ENCODE measurements around the gene NEK6.

NEK6 gene

DNA sequence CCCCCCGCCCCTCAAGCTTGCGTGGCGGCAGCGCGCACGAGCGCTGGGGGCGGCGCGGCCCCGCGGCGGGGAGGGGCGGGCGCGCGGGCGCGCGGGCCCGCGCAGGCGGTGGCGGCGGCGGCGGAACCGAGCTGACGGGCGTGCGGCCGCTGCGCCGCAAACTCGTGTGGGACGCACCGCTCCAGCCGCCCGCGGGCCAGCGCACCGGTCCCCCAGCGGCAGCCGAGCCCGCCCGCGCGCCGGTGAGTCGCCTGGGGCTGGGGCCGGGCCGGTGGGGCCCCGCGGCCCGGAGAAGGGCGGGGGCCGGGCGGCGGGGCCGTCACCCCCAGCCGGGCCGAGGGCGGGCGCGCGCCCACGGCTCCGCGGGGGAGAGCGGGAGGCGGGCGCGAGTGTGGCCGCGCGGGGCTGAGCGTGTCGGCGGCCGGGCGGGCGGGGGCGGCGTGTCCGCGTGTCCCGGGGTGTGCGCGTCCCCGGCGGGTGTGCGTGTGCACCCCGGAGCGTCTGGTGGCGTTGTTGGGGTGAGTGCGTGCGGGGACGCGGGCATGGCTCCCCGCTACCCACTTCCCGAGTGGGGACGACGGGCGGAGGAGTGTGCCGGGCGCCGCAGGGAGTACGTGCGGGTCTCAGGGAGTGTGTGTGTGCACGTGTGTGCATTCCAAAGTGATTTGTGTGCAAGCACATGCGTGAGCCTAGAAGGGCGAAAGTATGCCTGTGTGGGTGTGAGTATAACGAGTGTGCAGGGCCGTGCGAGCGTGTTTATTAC, at the start of gene NEK6:
Gene NEK6, plus strand, starts transcription at position 106 of the 763 bp plus-strand sequence. CDS start 44,016 bp downstream, outside the sequence.
- peak in 2 of 3 experiments; percentile 12 to 16 for DNase-seq (ENCODE audit: low read depth in 3 of 3)

DNA sequence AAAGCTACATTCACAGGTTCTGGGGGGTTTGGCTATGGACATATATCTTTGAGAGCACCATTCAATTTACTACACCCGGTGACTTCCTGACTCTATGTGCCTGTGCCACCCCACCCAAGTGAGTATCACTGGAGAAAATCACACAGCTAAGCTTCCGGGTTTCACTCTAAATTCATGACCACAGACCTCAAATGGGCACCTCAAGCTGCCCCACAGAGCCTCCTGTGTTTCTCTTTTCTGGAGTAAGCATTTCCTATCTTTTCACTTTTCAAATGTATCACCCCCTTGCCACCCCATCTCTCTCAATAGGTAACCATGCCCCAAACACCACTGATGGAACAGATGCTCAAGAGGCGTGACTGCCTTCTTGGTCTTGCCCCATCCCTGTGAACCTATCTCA, 49.2 kb upstream of the NEK6 start:
- DNase-seq (ENCODE audit: low read depth in 3 of 3), result no peak

DNA sequence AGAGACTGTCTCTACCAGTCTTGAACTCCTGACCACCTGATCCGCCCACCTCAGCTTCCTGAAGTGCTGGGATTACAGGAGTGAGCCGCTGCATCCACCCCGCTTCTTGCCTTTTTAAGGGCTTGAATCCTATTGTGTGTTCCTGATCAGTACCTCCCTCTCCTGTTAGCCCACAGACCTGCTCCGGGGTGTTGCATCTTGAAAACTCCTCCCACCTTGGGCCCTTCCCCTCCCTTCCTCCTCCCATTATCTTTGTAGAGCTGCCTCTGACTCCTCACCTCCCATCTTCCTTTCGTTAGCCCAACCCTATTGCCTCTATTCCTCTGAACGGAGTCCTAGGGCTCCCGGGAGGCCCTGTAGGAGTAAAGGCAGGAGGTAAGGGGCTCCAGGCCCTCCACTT, 48.5 kb upstream of the NEK6 start:
- DNase-seq (ENCODE audit: low read depth in 3 of 3), result no peak

GRCh38 chr9:124209774-124210173, 48.0 kb upstream of the NEK6 start:
- DNase-seq (ENCODE audit: low read depth in 3 of 3), result no peak

DNA sequence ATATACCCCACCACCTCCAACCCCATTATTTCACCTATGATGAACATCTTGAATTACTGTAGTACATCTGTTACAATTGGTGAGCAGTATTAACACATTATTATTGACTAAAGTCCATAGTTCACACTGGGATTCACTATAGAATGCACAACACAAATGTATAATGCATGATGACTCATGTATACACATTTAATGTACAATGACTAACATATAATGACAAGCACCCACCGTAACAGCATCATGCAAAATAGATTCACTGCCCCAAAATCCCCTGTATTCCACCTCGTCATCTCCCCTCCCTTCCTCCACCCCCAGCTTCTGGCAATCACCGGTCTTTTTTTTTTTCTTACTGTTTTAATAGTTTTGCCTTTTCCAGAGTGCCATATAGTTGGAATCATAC, 47.1 kb upstream of the NEK6 start:
- no peak for DNase-seq (ENCODE audit: low read depth in 3 of 3)

DNA sequence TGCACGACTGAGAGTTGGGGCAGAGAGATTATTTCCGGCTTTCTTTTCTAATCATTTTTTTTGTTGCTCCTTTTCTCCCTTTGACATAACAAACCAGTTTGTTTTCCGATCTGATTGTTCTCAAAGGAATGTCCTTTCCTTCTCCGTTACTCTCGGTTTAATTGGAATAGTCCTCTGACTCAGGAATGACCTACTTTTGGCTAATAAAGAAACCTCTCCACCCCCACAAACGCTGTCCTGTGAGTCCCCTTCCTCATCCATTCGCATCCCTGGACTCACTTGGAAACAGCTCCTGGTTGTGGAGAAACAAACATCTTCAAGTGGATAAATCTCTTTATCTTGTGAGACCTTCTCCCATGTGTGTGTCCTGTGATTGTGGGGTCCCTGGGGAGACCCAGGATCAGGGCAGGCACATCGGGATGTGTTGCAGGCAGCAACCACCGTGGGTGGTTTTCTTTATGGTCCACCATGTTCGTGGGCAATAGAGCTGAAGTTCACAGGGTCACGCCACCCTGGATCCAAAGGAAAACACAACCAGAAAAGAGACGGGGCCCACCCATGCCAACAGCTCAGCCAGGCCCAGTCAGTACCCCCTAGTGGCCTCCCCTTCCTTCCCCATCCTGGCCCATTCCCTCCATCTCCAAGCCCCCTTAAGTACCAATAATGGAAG, 45.2 kb upstream of the NEK6 start:
- no peak for DNase-seq (ENCODE audit: low read depth in 3 of 3)

GRCh38 chr9:124213396-124213795, 44.4 kb upstream of the NEK6 start:
- no peak for DNase-seq (ENCODE audit: low read depth in 3 of 3)

DNA sequence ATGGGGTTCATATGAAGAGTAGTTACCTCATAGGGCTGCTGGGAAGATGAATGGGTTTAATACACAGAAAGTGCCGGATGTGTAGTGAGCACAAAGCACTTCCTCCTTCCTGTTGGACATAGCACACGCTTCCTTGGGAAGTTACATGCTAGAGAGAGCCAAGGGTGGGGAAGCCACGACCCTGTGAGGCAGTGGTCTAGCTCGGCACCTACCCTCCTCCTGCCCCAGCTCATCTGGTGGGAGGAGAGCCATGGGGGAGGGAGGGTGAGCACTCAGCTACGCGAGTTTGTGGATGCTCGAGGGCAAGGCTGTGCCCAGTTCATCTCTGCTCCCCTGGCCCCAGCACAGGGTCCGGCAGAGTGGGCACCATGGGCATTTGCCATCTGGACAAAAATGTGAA, 43.6 kb upstream of the NEK6 start:
- no peak for DNase-seq (ENCODE audit: low read depth in 3 of 3)

DNA sequence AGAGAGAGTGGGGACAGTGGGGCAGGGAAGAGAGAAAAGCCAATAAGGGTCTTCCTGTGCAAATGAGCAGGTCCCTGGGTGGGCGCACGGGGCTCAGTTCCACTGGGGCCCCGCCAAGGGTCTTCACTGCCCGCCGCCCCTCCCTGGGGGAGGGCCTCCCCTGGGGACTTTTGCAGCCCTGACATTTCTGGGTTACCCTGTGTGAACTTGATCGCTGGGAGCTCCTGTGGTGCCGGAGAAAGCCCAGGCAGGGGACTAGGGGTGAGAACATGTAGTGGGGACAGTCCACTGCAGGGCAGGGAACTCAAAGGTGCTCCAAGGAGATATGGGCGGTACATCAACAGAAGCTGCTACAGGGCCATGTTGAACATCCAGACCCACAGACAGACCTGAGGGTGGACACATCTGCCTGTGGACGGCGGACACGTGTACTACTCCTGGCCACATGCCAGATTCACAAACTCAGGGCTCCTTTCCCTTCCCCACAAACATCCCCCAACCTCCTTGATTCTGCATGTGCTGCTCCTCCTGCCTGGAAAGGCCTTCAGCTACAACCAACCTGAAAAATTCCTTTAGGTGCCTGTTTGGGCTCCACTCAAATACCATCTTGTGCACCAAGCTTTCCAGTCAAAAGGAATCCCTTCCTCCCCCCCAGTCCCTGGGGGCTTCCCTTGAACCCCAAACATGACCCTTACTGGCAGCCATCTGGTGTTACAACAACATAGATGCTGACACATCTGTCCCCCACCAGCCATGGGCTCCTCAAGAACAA, 43.0 kb upstream of the NEK6 start:
- DNase-seq (ENCODE audit: low read depth in 3 of 3), result no peak

GRCh38 chr9:124215368-124215910, 42.3 kb upstream of the NEK6 start:
- no peak for DNase-seq (ENCODE audit: low read depth in 3 of 3)

DNA sequence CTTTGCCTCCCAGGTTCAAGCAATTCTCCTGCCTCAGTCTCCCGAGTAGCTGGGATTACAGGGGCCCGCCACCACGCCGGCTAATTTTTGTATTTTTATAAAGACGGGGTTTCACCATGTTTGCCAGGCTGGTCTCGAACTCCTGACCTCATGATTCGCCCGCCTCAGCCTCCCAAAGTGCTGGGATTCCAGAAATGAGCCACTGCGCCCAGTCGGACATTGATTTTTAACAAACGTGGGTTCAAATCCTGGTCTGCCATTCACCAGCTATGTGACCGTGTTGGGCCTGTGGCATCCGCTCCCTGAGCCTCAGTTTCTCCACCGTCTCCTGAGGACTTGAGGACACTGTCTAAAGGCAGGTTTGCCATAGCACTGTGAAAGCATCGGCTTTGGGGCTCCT, 41.8 kb upstream of the NEK6 start:
- DNase-seq (ENCODE audit: low read depth in 3 of 3), result no peak

DNA sequence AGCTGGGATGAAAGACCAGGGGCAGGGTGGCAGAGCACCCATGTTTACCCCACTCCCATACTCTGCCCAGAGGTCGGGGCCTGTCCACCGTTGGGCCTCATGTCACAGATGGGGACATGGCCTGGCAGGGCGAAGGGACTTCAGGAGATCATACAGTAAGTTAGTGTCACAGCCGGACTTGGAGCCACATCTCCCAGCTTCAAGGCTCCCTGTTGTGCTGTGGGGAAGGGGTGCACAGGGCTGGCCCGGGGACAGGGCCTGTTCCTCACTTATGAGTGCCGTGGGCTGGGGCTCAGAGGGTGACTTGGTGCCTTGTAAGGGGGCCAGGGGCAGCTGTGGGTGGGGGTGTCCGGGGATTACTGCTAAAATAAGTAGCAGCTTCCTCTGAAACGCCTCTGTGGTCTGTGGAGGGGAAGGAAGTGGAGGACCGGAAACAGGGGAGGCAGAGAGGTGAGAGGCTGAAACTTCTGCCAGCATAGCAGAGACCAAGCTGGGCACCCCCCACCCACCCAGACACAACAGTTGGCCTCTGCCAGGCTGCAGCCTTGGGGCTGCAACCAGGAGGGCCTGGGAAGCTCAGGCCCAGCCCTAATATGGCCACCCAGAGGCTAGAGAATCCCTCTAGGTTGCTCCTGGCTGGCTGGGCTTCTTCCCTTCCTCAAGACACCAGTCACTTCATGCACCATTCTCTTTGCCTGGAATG, 41.1 kb upstream of the NEK6 start:
- DNase-seq (ENCODE audit: low read depth in 3 of 3), result peak; percentile 8 to 35 (median 30)

DNA sequence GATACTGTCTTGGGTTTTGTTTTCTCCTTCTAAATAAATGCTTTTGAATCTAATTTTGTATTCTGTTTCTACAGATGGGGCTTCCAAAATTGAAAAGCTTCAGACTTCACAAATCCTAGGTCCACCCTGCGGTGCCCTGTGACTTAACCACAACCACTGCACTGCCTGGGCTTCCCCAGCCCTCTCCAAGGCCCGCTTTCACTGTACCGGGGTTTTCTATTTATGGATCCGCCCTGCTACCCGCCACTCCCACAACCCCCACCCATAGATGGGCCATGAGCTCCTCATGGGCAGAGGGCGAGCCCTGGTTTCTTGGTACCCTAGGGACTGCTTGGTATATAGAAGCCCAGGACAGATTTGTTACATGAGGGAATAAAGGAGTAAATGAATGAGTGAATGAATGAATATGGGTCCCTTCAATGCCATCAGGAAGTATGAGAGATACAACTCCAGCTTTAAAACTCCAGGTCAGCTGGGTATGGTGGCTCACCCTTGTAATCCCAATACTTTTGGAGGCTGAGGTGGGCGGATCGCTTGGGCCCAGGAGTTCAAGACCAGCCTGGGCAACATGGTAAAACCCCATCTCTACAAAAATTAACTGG, 39.8 kb upstream of the NEK6 start:
- DNase-seq (ENCODE audit: low read depth in 3 of 3), result no peak

DNA sequence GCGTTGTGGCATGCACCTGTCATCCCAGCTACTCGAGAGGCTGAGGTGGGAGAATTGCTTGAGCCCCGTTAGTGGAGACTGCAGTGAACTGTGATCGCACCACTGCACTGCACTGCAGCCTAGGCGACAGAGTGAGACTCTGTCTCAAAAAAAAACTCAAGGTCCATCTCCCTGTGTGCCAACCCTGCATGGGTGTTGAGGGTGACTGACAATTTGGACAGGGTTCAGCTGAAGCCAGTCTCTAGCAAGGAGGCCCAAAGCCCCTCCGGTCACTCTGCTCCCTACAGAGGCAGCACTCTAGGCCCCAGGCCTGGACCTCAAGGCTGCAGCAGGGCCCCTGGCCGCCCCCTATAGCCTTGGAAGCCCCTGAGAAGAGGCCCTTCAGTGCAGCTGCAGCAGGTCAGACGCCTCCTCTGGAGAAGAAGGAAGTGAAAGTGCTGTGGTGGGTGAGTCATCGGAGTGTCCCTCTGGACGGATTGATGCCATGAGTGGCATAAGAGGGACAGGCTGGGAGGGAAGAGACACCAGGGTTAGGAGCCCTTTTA, 39.2 kb upstream of the NEK6 start:
- no peak for DNase-seq (ENCODE audit: low read depth in 3 of 3)

DNA sequence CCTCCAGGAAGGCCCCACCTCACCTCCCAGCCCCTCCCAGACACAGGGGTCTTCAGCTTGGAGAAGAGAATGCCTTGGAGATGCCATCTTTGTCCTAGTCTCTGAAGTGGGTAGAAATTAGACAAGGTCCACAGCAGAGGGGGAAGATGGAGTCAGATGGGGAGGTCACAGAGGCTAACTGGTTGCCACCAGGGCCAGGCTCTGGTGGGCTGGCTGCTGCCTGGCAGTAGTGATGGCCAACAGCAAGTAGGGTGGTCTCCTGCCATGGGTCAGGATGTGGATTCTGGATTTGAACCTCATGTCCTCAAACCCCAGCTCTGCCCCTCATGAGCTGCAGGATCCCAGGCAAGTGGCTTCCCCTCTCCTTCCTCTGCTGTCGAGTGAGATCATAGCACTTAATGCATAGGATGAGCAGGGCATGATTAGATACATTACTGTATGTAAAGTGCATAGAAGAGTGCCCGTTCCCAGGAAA, 38.7 kb upstream of the NEK6 start:
- DNase-seq (ENCODE audit: low read depth in 3 of 3), result no peak

DNA sequence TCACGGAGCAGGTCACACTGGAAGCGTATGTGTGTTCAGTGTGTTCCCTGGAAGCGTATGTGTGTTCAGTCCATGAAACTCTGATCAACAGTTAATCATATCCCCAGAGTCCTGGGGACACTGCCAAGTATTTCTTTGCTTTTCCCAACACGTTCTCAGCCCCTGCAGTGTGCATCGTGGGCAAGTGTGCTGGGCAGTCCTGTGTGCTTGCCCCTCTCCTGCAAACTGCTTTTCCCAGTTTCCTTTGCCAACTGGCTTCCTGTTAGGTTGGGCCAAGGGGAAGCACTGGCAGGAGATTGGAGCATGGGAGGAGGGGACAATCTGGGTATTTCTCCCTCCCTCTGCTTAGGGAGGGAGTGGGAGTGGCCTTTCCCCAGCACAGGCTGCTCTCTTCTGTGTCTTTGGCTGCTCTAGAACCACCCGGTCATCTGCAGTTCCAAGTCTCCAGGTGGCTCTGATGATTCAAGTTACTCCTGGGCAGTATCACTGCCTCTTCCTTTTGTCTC, 36.8 kb upstream of the NEK6 start:
- DNase-seq (ENCODE audit: low read depth in 3 of 3), result no peak

- DNase-seq (ENCODE audit: low read depth in 3 of 3), result no peak
Observed at GRCh38 chr9:124221676-124222075, 36.1 kb upstream of the NEK6 start.

GRCh38 chr9:124222109-124222508, 35.6 kb upstream of the NEK6 start:
- DNase-seq (ENCODE audit: low read depth in 3 of 3), result no peak

DNA sequence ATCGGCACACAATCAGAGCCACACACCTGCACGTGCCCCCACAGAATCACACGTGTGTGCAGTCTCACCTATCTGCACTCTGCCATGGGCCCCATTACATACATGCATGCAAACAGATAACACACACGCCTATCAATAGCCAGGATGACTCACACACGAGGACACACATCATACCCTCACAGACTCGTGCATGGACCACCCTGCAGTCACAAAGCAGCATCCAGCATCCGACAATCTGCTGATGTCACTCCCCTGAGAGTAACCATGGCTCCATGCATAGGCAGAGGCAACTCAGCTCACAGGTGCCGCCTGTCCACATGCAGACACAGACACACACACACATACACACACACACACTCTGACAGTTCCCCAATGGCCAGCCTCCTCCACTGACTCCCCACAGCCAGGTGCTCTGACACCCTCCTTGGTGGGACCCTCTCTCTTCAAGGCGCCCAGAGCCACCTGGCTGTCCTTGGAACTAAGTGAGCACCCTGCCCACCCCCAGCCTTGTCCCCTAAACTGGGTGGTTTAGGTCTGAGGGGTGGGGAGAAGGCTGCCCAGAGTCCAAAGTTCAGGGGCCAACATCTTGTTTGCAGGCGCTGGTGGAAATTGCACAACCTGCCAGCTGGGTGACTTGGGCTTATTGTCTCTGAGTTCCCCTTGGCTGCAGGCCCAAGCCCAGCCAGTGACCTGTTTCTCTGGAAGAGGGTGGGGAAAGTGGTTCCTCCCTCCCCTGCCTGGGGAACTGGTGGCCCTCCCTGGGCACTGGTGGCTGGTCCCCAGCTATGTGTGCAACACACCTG, 34.6 kb upstream of the NEK6 start:
- no peak for DNase-seq (ENCODE audit: low read depth in 3 of 3)

DNA sequence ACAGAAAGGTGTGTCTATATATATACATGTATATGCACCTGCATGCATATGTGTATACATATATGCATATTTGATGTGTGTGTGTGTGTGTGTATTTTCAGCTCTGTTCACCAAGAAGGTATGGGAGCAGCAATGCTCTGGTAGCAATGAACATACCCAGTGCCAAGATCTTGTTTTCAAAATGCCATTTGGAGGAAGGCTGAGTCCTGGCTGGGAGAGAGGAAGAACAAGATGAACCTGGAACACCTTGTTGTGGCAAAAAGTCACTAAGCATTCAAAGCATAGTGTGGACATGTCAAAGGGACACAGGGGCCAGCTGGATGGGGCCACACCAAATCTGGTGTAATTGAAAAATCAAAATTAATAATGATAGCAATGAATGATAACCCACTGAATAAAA, 31.8 kb upstream of the NEK6 start:
- DNase-seq (ENCODE audit: low read depth in 3 of 3), result no peak
